CD14-positive monocyte (primary cell): Measurements from ENCODE around the gene LIF. TPM values are rescaled to one million over a fixed set of nuclear protein-coding genes. Genes with fewer than 3 reads are reported as not detected.

Source experiments
- DNase-seq, 3 donors: peaks; one replicate each; pipeline ENCODE4 v3.0.0-alpha.2; 2011 to 2022
- H2AFZ ChIP-seq: 2 replicates; pipeline ENCODE4 v1.6.0; 2012; ENCODE audit warnings: mild to moderate bottlenecking, low read depth, low read length, inconsistent platforms; ENCODE audit not compliant: insufficient read depth, poor library complexity, severe bottlenecking
- H3K27ac ChIP-seq, 2 donors: 1 replicate in 1 of 2; 2 replicates in 1 of 2; pipeline ENCODE4 v1.5.1; 2012 to 2013; ENCODE audit warnings: low read length in 2 of 2, control low read depth in 1 of 2, inconsistent platforms in 1 of 2, low read depth in 1 of 2, mild to moderate bottlenecking in 1 of 2
- H3K27me3 ChIP-seq, 2 donors: one replicate each; pipeline versions ENCODE4 v1.6.0 to v1.6.1; 2011 to 2013; ENCODE audit warnings: low read length in 2 of 2; ENCODE audit not compliant: control insufficient read depth in 2 of 2, insufficient read depth in 2 of 2
- H3K36me3 ChIP-seq, 2 donors: replicated peaks in 1 of 2; 1 replicate in 1 of 2; 2 replicates in 1 of 2; pipeline versions ENCODE4 v1.5.1 to v1.6.1; 2012 to 2013; ENCODE audit warnings: low read length in 2 of 2, control low read depth in 1 of 2, inconsistent platforms in 1 of 2, mild to moderate bottlenecking in 1 of 2; ENCODE audit not compliant: insufficient read depth in 2 of 2, control insufficient read depth in 1 of 2
- H3K4me1 ChIP-seq, 2 donors: 1 replicate in 1 of 2; 2 replicates in 1 of 2; pipeline versions ENCODE4 v1.5.1 to v1.6.1; 2012 to 2013; ENCODE audit warnings: low read length in 2 of 2, control low read depth in 1 of 2, inconsistent platforms in 1 of 2, mild to moderate bottlenecking in 1 of 2, moderate library complexity in 1 of 2; ENCODE audit not compliant: insufficient read depth in 2 of 2, control insufficient read depth in 1 of 2
- H3K4me2 ChIP-seq: replicated peaks from 2 replicates; pipeline ENCODE3; 2012; ENCODE audit warnings: low read length, moderate library complexity, mild to moderate bottlenecking; ENCODE audit not compliant: poor library complexity, severe bottlenecking; ENCODE audit errors: extremely low read depth
- H3K4me3 ChIP-seq, 3 experiments: fragments of 200-600 bp in 1 of 3; sonication (generic) in 1 of 3; replicated peaks in 1 of 3; 1 replicate in 2 of 3; 2 replicates in 1 of 3; pipeline ENCODE4 v1.5.1; 2011 to 2013; ENCODE audit warnings: low read length in 3 of 3, mild to moderate bottlenecking in 3 of 3, control low read depth in 2 of 3, low read depth in 2 of 3, inconsistent platforms in 1 of 3, moderate library complexity in 1 of 3
- H3K79me2 ChIP-seq: 2 replicates; pipeline ENCODE4 v1.6.0; 2012; ENCODE audit warnings: mild to moderate bottlenecking, control low read depth, inconsistent platforms, low read length, moderate library complexity; ENCODE audit not compliant: insufficient read depth
- H3K9ac ChIP-seq: 2 replicates; pipeline ENCODE4 v1.6.0; 2017; ENCODE audit warnings: low read length, mild to moderate bottlenecking; ENCODE audit not compliant: insufficient read depth, poor library complexity, severe bottlenecking
- H3K9me3 ChIP-seq, 2 donors: replicated peaks in 1 of 2; 1 replicate in 1 of 2; 2 replicates in 1 of 2; pipeline versions ENCODE4 v1.5.1 to v1.6.1; 2012 to 2013; ENCODE audit warnings: low read length in 2 of 2, control low read depth in 1 of 2; ENCODE audit not compliant: control insufficient read depth in 1 of 2, insufficient read depth in 1 of 2
- H4K20me1 ChIP-seq: 2 replicates; pipeline ENCODE4 v1.6.0; 2012; ENCODE audit warnings: mild to moderate bottlenecking, low read length, control low read depth, moderate library complexity; ENCODE audit not compliant: insufficient read depth
- H3K27ac Mint-ChIP-seq, 7 donors: one replicate each; pipeline ENCODE4 v1.8.0; 2020; ENCODE audit warnings: mild to moderate bottlenecking in 7 of 7, mixed read lengths in 7 of 7, moderate library complexity in 6 of 7, inconsistent platforms in 2 of 7
- H3K27me3 Mint-ChIP-seq, 3 donors: one replicate each; pipeline ENCODE4 v1.8.0; 2021 to 2022; ENCODE audit warnings: low read depth in 3 of 3, mild to moderate bottlenecking in 3 of 3, mixed read lengths in 3 of 3, moderate library complexity in 3 of 3, inconsistent platforms in 1 of 3
- H3K36me3 Mint-ChIP-seq, 2 donors: one replicate each; pipeline ENCODE4 v1.8.0; 2020; ENCODE audit warnings: mixed read lengths in 2 of 2, inconsistent platforms in 1 of 2, mild to moderate bottlenecking in 1 of 2
- H3K4me1 Mint-ChIP-seq: one replicate; pipeline ENCODE4 v1.8.0; 2020; ENCODE audit warnings: mild to moderate bottlenecking, mixed read lengths
- H3K4me3 Mint-ChIP-seq, 2 donors: one replicate each; pipeline ENCODE4 v1.8.0; 2020; ENCODE audit warnings: mild to moderate bottlenecking in 2 of 2, mixed read lengths in 2 of 2, moderate library complexity in 1 of 2
- H3K9me3 Mint-ChIP-seq, 7 donors: one replicate each; pipeline ENCODE4 v1.8.0; 2020 to 2022; ENCODE audit warnings: mixed read lengths in 7 of 7, mild to moderate bottlenecking in 6 of 7, moderate library complexity in 6 of 7, inconsistent platforms in 2 of 7
- WGBS: methylation state at CpG from one replicate; pipeline ENCODE4 v1.1.5; 2013; ENCODE audit warnings: missing lambda C conversion rate; ENCODE audit not compliant: insufficient coverage; 5-methylcytosine and 5-hydroxymethylcytosine counted together
- intact Hi-C, 2 donors: fragments of 100-400 bp; cut with micrococcal nuclease; formaldehyde crosslinking; loops; one replicate each; pipeline versions ENCODE4 v1.15.0 to v1.15.1; 2023
- polyA plus RNA-seq, 3 donors: library from polyadenylated mRNA; depleted of rRNA in 1 of 3; unstranded in 2 of 3; stranded (reverse) in 1 of 3; fragments of 300-500 nt in 2 of 3; fragments of >200 nt in 1 of 3; fragmentation: Illumina TruSeq in 2 of 3; gene quantifications; 1 replicate in 2 of 3; 2 replicates in 1 of 3; pipeline ENCODE4 v1.2.3, GENCODE V29; 2012 to 2021
- TF ChIP-seq, protein P1 (sequence below): fragments of 200-600 bp; IDR thresholded peaks from one replicate; pipeline ENCODE4 v1.8.0; 2022; ENCODE audit warnings: antibody characterized with exemption, mild to moderate bottlenecking

LIF gene
- polyA plus RNA-seq, 3 donors, result 7.0 TPM; not detected in 2

- H3K27me3 ChIP-seq, result no peaks in the 10 kb centered on the region
- TF ChIP-seq, protein P1, sequence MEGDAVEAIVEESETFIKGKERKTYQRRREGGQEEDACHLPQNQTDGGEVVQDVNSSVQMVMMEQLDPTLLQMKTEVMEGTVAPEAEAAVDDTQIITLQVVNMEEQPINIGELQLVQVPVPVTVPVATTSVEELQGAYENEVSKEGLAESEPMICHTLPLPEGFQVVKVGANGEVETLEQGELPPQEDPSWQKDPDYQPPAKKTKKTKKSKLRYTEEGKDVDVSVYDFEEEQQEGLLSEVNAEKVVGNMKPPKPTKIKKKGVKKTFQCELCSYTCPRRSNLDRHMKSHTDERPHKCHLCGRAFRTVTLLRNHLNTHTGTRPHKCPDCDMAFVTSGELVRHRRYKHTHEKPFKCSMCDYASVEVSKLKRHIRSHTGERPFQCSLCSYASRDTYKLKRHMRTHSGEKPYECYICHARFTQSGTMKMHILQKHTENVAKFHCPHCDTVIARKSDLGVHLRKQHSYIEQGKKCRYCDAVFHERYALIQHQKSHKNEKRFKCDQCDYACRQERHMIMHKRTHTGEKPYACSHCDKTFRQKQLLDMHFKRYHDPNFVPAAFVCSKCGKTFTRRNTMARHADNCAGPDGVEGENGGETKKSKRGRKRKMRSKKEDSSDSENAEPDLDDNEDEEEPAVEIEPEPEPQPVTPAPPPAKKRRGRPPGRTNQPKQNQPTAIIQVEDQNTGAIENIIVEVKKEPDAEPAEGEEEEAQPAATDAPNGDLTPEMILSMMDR, result no peak
- H3K27me3 Mint-ChIP-seq, result peaks cover 4 to 15% (median 14%) of the 10 kb centered on the region in 3 donors
- H3K79me2 ChIP-seq, result no peaks in the 10 kb centered on the region
- H3K27ac Mint-ChIP-seq, result peak overlapping the region in 2 of 7 donors; percentile 11 to 56
- H3K4me3 Mint-ChIP-seq, result peak overlapping the region in 1 of 2 donors; percentile 42
- no peak overlapping the region for H3K27ac ChIP-seq
- H3K4me1 ChIP-seq, result peaks cover 25 to 33% of the 10 kb centered on the region in 2 donors
- H3K4me3 ChIP-seq, result no peak overlapping the region
- no peaks in the 10 kb centered on the region for H3K36me3 Mint-ChIP-seq
- H3K9me3 Mint-ChIP-seq, result peaks cover 0 to 3% (median 0%) of the 10 kb centered on the region in 7 donors
- no peak for DNase-seq
- H3K9me3 ChIP-seq, result no peaks in the 10 kb centered on the region
- H3K4me2 ChIP-seq, result no peak overlapping the region
- peaks cover 32% of the 10 kb centered on the region for H3K4me1 Mint-ChIP-seq
- H3K36me3 ChIP-seq, result no peaks in the 10 kb centered on the region
- no peaks in the 10 kb centered on the region for H4K20me1 ChIP-seq
- WGBS, result 78% methylated on average over 11 of the region's 12 CpGs
- intact Hi-C loops, result loop anchor here (5.0 kb wide), 3 partner anchors 33 to 52 kb away; partner anchors contain the start of gene OSM (in 1 of the 2)
- no peak overlapping the region for H2AFZ ChIP-seq
- no peak overlapping the region for H3K9ac ChIP-seq
Measured at GRCh38 chr22:30214703-30215407, 31.7 kb downstream of the LIF start.

DNA sequence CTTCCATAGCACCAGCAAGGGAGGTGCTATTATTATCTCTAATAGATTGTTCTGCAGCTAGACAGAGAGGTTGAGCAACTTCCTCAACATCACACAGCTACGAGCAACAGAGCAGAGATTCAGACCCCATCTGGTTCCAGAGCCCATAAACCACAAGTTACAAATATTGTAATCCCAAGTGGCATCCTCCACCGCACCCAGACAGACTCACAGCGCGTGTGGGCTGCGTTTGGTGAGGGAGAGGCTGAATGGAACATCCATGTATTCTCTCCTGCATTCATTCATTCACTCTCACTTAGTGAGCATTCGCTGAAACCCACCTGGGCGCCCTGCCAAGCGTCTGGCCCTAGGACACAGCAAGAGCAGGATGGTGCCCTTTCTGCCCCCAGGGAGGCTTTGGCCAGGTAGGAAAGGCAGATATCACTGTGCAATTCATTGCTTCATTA lies 33.5 kb downstream of the LIF start:
- no peaks in the 10 kb centered on the region for H3K27me3 ChIP-seq
- H3K4me2 ChIP-seq, result peak overlapping the region; percentile 50
- H3K9me3 ChIP-seq, result no peaks in the 10 kb centered on the region
- peak; percentile 85 to 91 (median 87) for DNase-seq
- Mint-ChIP-seq H3K36me3 (no peaks in the 10 kb centered on the region), H3K27ac (peak overlapping the region; percentile 97 to 98 (median 97)), H3K27me3 (peaks cover 6 to 18% (median 10%) of the 10 kb centered on the region in 3 donors), H3K9me3 (peaks cover 0 to 3% (median 0%) of the 10 kb centered on the region in 7 donors), H3K4me1 (peaks cover 46% of the 10 kb centered on the region), H3K4me3 (peak overlapping the region; percentile 62)
- TF ChIP-seq, protein P1, result no peak
- intact Hi-C loops, result loop anchor here (2.0 to 5.0 kb wide), 4 partner anchors 16 to 54 kb away; partner anchors contain the start of gene OSM (in 1 of the 2)
- 82% methylated on average over 3 of the region's 8 CpGs for WGBS
- H3K36me3 ChIP-seq, result no peaks in the 10 kb centered on the region
- H4K20me1 ChIP-seq, result no peaks in the 10 kb centered on the region
- H2AFZ ChIP-seq, result no peak overlapping the region
- H3K79me2 ChIP-seq, result no peaks in the 10 kb centered on the region
- H3K4me3 ChIP-seq, result peak overlapping the region in 1 of 3 experiments; percentile 41
- peaks cover 25 to 39% of the 10 kb centered on the region in 2 donors for H3K4me1 ChIP-seq
- H3K9ac ChIP-seq, result peak overlapping the region; percentile 62
- peak overlapping the region; percentile 86 to 94 for H3K27ac ChIP-seq
